GM23248 (cell line): Measurements from ENCODE around the gene CLCN4.

Source experiments
- EZH2 ChIP-seq: fragments of 200-600 bp; sonication (generic); IDR thresholded peaks from 2 replicates; pipeline ENCODE4 v1.6.1; 2018; ENCODE audit warnings: antibody characterized with exemption, mild to moderate bottlenecking; ENCODE audit not compliant: insufficient read depth, poor library complexity, severe bottlenecking
- EZH2phosphoT487 ChIP-seq: fragments of 200-600 bp; sonication (generic); IDR thresholded peaks from 2 replicates; pipeline ENCODE4 v1.6.1; 2018; ENCODE audit warnings: antibody characterized with exemption, moderate library complexity, mild to moderate bottlenecking, low read depth; ENCODE audit not compliant: insufficient read depth

- TF ChIP-seq EZH2phosphoT487 (no peak), EZH2 (no peak)
These were observed 13.4 kb upstream of the CLCN4 start for GRCh38 chrX:10143071-10143983.
